ENCODE measurements around the gene ACTR3C. TPM values are rescaled to one million over a fixed set of nuclear protein-coding genes. Genes with fewer than 3 reads are reported as not detected.

Gene ACTR3C
- total and polyA plus RNA-seq, 2 of the 13 experiments (the other 11 are each of a cell fraction or from before 2014, with no cell fraction given), result 3.8 to 7.5 TPM

DNA sequence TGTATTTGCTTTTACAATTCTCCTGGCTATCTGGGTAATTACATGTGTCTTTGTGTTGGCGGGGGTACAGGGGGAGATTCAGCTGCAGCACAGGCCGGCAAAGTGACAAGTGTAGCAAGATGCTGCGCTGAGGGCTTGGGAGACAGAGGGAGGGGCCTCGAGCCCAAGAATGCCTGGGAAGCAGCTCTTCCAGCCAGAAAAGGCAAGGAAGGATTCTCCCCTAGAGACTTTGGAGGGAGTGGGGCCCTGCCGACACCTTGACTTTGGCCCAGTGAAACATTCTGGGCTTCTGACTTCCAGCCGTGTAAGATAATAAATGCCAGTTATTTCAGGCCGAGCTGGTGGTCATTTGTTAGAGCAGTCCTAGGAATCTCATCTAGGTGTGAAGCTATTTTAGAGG is 38.1 kb upstream of the ACTR3C start (continued):
- TF ChIP-seq NFATC3 (CRISPR knock-in tag; IDR thresholded peaks at IDR 0.05) (no peak), ZNF484 (CRISPR knock-in tag; IDR thresholded peaks at IDR 0.05; ENCODE audit: borderline replicate concordance, low read depth) (no peak), AKAP8 (CRISPR knock-in tag; IDR thresholded peaks at IDR 0.05) (no peak), ZFP90 (CRISPR knock-in tag; IDR thresholded peaks at IDR 0.05; ENCODE audit: borderline replicate concordance) (no peak), ZBTB1 (CRISPR knock-in tag; IDR thresholded peaks at IDR 0.05; ENCODE audit: borderline replicate concordance) (no peak), ZNF296 (CRISPR knock-in tag; conservative IDR thresholded peaks at IDR 0.05) (no peak), POLR2AphosphoS5 (IDR thresholded peaks at IDR 0.05; ENCODE audit: low read depth, low read length) (no peak), IRX3 (CRISPR knock-in tag; IDR thresholded peaks at IDR 0.05; ENCODE audit: borderline replicate concordance, low read depth) (no peak)
- TF ChIP-seq, protein P1, sequence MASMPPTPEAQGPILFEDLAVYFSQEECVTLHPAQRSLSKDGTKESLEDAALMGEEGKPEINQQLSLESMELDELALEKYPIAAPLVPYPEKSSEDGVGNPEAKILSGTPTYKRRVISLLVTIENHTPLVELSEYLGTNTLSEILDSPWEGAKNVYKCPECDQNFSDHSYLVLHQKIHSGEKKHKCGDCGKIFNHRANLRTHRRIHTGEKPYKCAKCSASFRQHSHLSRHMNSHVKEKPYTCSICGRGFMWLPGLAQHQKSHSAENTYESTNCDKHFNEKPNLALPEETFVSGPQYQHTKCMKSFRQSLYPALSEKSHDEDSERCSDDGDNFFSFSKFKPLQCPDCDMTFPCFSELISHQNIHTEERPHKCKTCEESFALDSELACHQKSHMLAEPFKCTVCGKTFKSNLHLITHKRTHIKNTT (CRISPR knock-in tag; IDR thresholded peaks at IDR 0.05), result no peak
- TF ChIP-seq, protein P2, sequence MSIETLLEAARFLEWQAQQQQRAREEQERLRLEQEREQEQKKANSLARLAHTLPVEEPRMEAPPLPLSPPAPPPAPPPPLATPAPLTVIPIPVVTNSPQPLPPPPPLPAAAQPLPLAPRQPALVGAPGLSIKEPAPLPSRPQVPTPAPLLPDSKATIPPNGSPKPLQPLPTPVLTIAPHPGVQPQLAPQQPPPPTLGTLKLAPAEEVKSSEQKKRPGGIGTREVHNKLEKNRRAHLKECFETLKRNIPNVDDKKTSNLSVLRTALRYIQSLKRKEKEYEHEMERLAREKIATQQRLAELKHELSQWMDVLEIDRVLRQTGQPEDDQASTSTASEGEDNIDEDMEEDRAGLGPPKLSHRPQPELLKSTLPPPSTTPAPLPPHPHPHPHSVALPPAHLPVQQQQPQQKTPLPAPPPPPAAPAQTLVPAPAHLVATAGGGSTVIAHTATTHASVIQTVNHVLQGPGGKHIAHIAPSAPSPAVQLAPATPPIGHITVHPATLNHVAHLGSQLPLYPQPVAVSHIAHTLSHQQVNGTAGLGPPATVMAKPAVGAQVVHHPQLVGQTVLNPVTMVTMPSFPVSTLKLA (IDR thresholded peaks at IDR 0.05), result no peak
- TF ChIP-seq, protein P3, sequence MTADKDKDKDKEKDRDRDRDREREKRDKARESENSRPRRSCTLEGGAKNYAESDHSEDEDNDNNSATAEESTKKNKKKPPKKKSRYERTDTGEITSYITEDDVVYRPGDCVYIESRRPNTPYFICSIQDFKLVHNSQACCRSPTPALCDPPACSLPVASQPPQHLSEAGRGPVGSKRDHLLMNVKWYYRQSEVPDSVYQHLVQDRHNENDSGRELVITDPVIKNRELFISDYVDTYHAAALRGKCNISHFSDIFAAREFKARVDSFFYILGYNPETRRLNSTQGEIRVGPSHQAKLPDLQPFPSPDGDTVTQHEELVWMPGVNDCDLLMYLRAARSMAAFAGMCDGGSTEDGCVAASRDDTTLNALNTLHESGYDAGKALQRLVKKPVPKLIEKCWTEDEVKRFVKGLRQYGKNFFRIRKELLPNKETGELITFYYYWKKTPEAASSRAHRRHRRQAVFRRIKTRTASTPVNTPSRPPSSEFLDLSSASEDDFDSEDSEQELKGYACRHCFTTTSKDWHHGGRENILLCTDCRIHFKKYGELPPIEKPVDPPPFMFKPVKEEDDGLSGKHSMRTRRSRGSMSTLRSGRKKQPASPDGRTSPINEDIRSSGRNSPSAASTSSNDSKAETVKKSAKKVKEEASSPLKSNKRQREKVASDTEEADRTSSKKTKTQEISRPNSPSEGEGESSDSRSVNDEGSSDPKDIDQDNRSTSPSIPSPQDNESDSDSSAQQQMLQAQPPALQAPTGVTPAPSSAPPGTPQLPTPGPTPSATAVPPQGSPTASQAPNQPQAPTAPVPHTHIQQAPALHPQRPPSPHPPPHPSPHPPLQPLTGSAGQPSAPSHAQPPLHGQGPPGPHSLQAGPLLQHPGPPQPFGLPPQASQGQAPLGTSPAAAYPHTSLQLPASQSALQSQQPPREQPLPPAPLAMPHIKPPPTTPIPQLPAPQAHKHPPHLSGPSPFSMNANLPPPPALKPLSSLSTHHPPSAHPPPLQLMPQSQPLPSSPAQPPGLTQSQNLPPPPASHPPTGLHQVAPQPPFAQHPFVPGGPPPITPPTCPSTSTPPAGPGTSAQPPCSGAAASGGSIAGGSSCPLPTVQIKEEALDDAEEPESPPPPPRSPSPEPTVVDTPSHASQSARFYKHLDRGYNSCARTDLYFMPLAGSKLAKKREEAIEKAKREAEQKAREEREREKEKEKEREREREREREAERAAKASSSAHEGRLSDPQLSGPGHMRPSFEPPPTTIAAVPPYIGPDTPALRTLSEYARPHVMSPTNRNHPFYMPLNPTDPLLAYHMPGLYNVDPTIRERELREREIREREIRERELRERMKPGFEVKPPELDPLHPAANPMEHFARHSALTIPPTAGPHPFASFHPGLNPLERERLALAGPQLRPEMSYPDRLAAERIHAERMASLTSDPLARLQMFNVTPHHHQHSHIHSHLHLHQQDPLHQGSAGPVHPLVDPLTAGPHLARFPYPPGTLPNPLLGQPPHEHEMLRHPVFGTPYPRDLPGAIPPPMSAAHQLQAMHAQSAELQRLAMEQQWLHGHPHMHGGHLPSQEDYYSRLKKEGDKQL (CRISPR knock-in tag; IDR thresholded peaks at IDR 0.05; ENCODE audit: low read depth), result no peak
- TF ChIP-seq, protein P4, sequence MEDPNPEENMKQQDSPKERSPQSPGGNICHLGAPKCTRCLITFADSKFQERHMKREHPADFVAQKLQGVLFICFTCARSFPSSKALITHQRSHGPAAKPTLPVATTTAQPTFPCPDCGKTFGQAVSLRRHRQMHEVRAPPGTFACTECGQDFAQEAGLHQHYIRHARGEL (CRISPR knock-in tag; IDR thresholded peaks at IDR 0.05), result no peak

Data from HepG2 (cell line).